IPS DF 6.9 (cell line): ENCODE results near the gene ZNF432.
"Not testable (repeated sequence)": the region's sequence is repeated elsewhere in the genome, so short reads cannot be mapped to it uniquely, and the experiment has no call there.

ENCODE experiments used
- DNase-seq: peaks from one replicate; pipeline ENCODE4 v3.0.0-alpha.2; 2013; ENCODE audit warnings: low read depth, low spot score
- H3K27ac ChIP-seq: one replicate; pipeline ENCODE4 v1.5.1; 2013; ENCODE audit warnings: low read length, control low read depth
- H3K27me3 ChIP-seq: 2 replicates; pipeline ENCODE4 v1.6.1; 2013; ENCODE audit warnings: mild to moderate bottlenecking, low read length; ENCODE audit not compliant: control insufficient read depth, insufficient read depth
- H3K36me3 ChIP-seq: 2 replicates; pipeline ENCODE4 v1.6.1; 2013; ENCODE audit warnings: low read length; ENCODE audit not compliant: control insufficient read depth, insufficient read depth
- H3K4me1 ChIP-seq: 2 replicates; pipeline ENCODE4 v1.6.1; 2013; ENCODE audit warnings: low read length; ENCODE audit not compliant: control insufficient read depth, insufficient read depth
- H3K4me3 ChIP-seq: 2 replicates; pipeline ENCODE4 v1.5.1; 2013; ENCODE audit warnings: mild to moderate bottlenecking, low read length
- H3K9me3 ChIP-seq: 2 replicates; pipeline ENCODE4 v1.6.1; 2013; ENCODE audit warnings: low read length, inconsistent platforms; ENCODE audit not compliant: control insufficient read depth, insufficient read depth
- WGBS: extraction: QIAGEN DNeasy Blood & Tissue Kit; methylation state at CpG from one replicate; pipeline ENCODE4 v1.1.7; 2013; ENCODE audit warnings: mixed read lengths, missing lambda C conversion rate; ENCODE audit not compliant: insufficient read length, insufficient coverage; 5-methylcytosine and 5-hydroxymethylcytosine counted together

The ZNF432 gene

DNA sequence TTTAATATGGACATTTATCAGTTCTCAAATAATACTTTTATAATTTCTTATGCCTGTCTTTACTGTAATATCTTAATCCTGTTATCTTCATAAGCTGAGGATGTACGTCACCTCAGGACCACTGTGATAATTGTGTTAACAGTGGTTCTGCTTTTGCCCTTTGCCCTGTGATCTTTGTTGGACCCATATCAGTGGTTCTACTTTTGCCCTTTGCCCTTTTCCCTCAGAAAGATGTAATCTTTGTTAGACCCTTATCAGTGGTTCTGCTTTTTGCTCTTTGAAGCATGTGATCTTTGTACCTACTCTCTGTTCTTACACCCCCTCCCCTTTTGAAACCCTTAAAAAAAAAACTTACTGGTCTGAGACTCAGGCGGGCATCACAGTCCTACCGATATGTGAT lies 7.8 kb upstream of the ZNF432 start:
- not testable (repeated sequence) for H3K27me3 ChIP-seq, H3K4me3 ChIP-seq, H3K4me1 ChIP-seq, H3K27ac ChIP-seq, H3K9me3 ChIP-seq, H3K36me3 ChIP-seq, DNase-seq
- WGBS: no CpG with 5 or more reads among the region's 3 CpGs

GRCh38 chr19:52051736-52052135 lies 3.1 kb upstream of the ZNF432 start:
- H3K4me1 ChIP-seq, H3K27me3 ChIP-seq, H3K4me3 ChIP-seq, H3K27ac ChIP-seq, H3K9me3 ChIP-seq, DNase-seq, H3K36me3 ChIP-seq: not testable (repeated sequence)
- WGBS: no CpG with 5 or more reads among the region's 1 CpG

GRCh38 chr19:52039169-52039568 lies 9.5 kb downstream of the ZNF432 start:
- no CpG with 5 or more reads among the region's 4 CpGs for WGBS
- Histone ChIP-seq H3K36me3 (peaks cover 23% of the 10 kb centered on the region; the same call in 1 of the 2 replicates), H3K9me3 (peaks cover 3% of the 10 kb centered on the region), H3K4me1 (no peaks in the 10 kb centered on the region), H3K4me3 (no peak overlapping the region), H3K27ac (no peak overlapping the region), H3K27me3 (no peaks in the 10 kb centered on the region)
- no peak for DNase-seq

DNA sequence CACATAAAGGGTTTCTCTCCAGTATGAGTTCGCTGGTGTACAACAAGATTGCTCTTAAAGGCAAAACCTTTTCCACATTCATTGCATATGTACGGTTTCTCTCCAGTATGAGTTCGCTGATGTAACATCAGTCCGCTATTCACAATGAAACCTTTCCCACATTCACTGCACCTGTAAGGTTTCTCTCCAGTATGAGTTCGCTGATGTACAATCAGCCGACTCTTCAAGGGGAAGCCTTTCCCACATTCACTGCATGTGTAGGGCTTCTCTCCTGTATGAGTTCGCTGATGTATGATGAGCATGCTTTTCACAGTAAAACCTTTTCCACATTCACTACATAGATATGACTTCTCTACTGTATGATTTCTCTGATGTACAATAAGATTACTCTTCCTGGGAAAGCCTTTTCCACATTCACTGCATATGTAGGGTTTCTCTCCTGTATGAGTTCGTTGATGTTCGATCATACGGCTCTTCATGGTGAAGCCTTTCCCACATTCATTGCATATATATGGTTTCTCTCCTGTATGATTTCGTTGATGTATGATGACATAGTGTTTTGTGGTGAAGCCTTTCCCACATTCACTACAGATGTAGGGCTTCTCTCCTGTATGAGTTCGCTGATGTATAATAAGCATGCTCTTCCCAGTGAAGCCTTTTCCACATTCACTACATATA lies 14.4 kb downstream of the ZNF432 start:
- Histone ChIP-seq H3K27ac (no peak overlapping the region), H3K27me3 (no peaks in the 10 kb centered on the region), H3K9me3 (peaks cover 13% of the 10 kb centered on the region), H3K4me3 (no peak overlapping the region), H3K36me3 (peaks cover 22% of the 10 kb centered on the region; the same call in 1 of the 2 replicates), H3K4me1 (no peaks in the 10 kb centered on the region)
- no peak for DNase-seq
- WGBS: no CpG with 5 or more reads among the region's 12 CpGs

- no peak for DNase-seq
- Histone ChIP-seq H3K36me3 (peaks cover 8% of the 10 kb centered on the region; the same call in 1 of the 2 replicates), H3K9me3 (peaks cover 6% of the 10 kb centered on the region), H3K27me3 (no peaks in the 10 kb centered on the region; the same call in 1 of the 2 replicates), H3K27ac (no peak overlapping the region), H3K4me1 (no peaks in the 10 kb centered on the region), H3K4me3 (peak overlapping the region; percentile 77; the same call in 1 of the 2 replicates)
- no CpG with 5 or more reads among the region's 5 CpGs for WGBS
These were observed 19.9 kb downstream of the ZNF432 start for GRCh38 chr19:52028780-52029123.

DNA sequence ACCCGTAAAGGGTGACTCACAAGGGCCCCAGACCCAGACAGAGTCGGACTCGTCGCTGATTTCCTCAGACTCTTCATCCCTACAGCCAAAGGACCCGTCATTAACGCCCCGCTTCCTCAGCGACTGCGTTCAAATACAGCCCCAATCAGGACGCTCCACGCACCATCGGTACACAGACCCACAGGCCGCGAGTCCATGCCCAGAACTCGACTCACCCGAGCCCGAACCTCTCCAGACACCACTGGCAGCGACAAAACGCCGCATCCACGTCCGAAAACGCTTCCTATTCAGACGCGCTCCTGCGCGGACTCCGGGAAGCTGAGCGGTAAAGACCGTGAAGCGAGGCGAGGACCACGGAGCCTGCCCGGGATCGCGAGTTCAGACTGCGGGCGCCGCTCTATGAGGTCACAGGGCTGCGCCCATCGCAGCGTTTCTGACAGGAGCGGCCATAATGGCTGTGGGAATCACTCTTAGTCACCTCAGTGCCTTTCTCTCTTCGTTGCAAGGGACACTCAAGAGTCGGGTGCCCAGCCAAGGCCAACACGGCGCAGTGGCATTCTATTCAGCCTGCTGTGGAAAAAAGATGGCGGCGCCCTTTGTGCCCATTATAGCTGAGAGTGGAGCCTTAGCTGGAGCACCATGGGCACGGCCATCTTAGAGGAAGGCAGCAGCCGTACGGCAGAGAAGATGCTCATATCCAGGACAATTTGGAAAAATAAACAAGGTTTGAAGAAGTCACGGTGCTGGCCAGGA lies 20.4 kb downstream of the ZNF432 start, which contains the start of gene ZNF614:
TSS of gene ZNF614 (minus strand) at position 353 of the 753 bp plus-strand sequence. CDS start 2,634 bp downstream, outside the sequence.
- Histone ChIP-seq H3K27me3 (no peaks in the 10 kb centered on the region; the same call in 1 of the 2 replicates), H3K36me3 (peaks cover 6% of the 10 kb centered on the region; the same call in 1 of the 2 replicates), H3K27ac (no peak within 1 kb of the TSS), H3K9me3 (peaks cover 3% of the 10 kb centered on the region), H3K4me1 (no peaks in the 10 kb centered on the region), H3K4me3 (peak within 1 kb of the TSS; percentile 77)
- no CpG with 5 or more reads among the region's 53 CpGs for WGBS
- peak; percentile 57 for DNase-seq

- not testable (repeated sequence) for H3K36me3 ChIP-seq, H3K27ac ChIP-seq, H3K9me3 ChIP-seq, H3K4me1 ChIP-seq, H3K27me3 ChIP-seq, H3K4me3 ChIP-seq, DNase-seq
- no CpG with 5 or more reads among the region's 15 CpGs for WGBS
These were observed 22.2 kb downstream of the ZNF432 start for GRCh38 chr19:52026255-52026990.

- H3K4me1 ChIP-seq, H3K27me3 ChIP-seq, H3K9me3 ChIP-seq, H3K27ac ChIP-seq, H3K4me3 ChIP-seq, DNase-seq, H3K36me3 ChIP-seq: not testable (repeated sequence)
- WGBS: no CpG with 5 or more reads among the region's 4 CpGs
These were observed 24.2 kb downstream of the ZNF432 start for GRCh38 chr19:52024478-52024877.

- no peak overlapping the region for H3K27ac ChIP-seq
- H3K4me3 ChIP-seq: no peak overlapping the region
- H3K9me3 ChIP-seq: no peaks in the 10 kb centered on the region
- no peaks in the 10 kb centered on the region; the same call in 1 of the 2 replicates for H3K27me3 ChIP-seq
- H3K4me1 ChIP-seq: no peaks in the 10 kb centered on the region
- H3K36me3 ChIP-seq: peaks cover 9% of the 10 kb centered on the region; the same call in 1 of the 2 replicates
- DNase-seq: no peak
- no CpG with 5 or more reads among the region's 15 CpGs for WGBS
These were observed 26.4 kb downstream of the ZNF432 start for GRCh38 chr19:52022193-52022592.

DNA sequence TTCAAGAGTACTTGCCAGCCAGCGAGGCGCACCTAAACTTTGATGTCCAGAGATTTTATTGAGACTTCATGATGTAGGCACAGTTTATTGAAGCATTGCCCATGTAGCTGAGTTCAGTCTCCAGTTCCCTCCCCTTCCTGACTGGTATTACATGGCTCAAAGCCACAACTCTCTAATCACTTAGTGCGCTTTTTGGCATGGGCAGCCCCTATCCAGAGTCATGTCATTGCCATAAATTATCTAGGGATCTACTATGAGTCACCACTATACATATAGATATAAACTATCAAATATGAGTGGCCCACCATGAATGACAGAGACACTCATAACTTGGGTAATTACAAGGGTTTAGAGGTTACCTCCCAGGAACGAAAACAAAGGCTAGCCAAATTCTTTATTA lies 28.1 kb downstream of the ZNF432 start:
- no CpG with 5 or more reads among the region's 4 CpGs for WGBS
- DNase-seq: no peak
- Histone ChIP-seq H3K27ac (no peak overlapping the region), H3K27me3 (no peaks in the 10 kb centered on the region; the same call in 1 of the 2 replicates), H3K4me3 (no peak overlapping the region), H3K9me3 (no peaks in the 10 kb centered on the region), H3K36me3 (peaks cover 23% of the 10 kb centered on the region; the same call in 1 of the 2 replicates), H3K4me1 (no peaks in the 10 kb centered on the region)
